HG03159 (cell line): Measurements from ENCODE around the gene CA4.
"Not testable (repeated sequence)": the region's sequence is repeated elsewhere in the genome, so short reads cannot be mapped to it uniquely, and the experiment has no call there.

ENCODE experiments used
- ATAC-seq: cut with Tn5 transposase; IDR thresholded peaks from one replicate; pipeline ENCODE4 v1.9.1; 2021; ENCODE audit warnings: mild to moderate bottlenecking, moderate library complexity; ENCODE audit not compliant: unreplicated experiment

Gene CA4

GRCh38 chr17:60149691-60150582, at the start of gene CA4:
CA4 (plus strand) TSS chr17:60149973; CDS start chr17:60150035, 62 bp downstream.
- no peak for ATAC-seq

GRCh38 chr17:60100577-60100976, 49.2 kb upstream of the CA4 start:
- ATAC-seq: not testable (repeated sequence)

- not testable (repeated sequence) for ATAC-seq
Measured at GRCh38 chr17:60102015-60102631, 47.6 kb upstream of the CA4 start.

DNA sequence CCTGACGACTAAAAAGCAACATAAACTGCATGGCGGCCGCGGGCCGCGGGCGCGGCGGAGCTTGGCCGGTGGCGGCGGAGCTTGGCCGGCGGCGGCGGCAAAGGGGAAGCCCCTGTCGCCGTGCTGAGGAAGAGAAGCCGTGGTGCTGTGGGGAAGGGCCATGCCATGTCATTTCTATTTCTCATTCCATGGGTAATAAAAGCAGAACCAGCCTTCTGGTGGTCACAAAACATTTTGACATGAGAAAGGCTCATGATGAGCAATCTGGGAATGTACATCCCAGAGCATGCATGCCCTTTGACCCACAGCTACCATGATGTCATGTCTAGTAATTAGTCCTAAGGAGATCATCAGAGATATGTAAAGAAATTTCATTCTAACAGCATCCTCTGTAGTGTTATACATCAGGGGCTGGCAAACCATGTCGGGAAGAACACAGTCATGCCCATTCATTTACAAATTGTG, 47.1 kb upstream of the CA4 start:
- ATAC-seq: no peak

DNA sequence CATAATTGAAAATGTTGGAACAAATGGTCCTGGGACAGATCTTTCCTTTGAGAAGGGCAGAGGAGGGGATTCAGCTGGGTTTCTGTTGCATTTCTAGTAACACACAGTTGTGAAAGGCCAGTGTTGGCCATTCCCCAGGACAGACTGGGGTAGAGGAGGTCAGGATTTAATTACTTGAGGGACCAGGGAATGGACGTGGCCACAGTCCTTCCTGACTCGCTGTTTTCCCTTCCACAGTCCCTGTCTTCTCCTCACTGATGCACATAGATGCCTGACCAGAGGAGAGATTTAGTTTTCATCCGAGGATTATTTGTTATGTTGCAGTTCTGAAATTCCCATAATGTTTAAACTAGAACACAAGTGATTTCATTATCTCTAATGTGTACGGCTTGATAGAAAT, 45.8 kb upstream of the CA4 start:
- no peak for ATAC-seq

GRCh38 chr17:60106340-60107059, 43.3 kb upstream of the CA4 start:
- no peak for ATAC-seq

- no peak for ATAC-seq
Measured at GRCh38 chr17:60107526-60108257, 42.1 kb upstream of the CA4 start.

GRCh38 chr17:60108309-60108708, 41.5 kb upstream of the CA4 start:
- not testable (repeated sequence) for ATAC-seq

GRCh38 chr17:60108712-60109111, 41.1 kb upstream of the CA4 start:
- ATAC-seq: no peak

DNA sequence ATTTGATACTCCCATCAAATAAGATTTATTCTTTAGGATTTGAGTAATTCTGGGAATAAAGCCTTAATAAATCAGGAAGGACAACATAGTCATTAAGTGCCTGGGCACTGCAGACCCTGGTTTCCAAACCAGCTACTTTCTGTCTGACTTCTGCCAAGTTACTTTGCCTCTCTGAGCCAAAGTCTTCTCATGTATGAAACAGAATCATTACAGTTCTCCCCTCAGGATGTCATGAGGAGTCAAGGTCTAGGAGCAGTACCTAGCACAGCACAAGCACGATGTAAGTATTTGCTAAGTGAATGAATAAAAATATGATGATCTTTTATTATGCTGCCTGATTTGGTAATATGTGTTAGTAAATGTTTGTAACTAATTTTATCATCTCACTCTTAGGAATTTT, 40.6 kb upstream of the CA4 start:
- ATAC-seq: no peak

- ATAC-seq: no peak
Measured at GRCh38 chr17:60110586-60110985, 39.2 kb upstream of the CA4 start.

DNA sequence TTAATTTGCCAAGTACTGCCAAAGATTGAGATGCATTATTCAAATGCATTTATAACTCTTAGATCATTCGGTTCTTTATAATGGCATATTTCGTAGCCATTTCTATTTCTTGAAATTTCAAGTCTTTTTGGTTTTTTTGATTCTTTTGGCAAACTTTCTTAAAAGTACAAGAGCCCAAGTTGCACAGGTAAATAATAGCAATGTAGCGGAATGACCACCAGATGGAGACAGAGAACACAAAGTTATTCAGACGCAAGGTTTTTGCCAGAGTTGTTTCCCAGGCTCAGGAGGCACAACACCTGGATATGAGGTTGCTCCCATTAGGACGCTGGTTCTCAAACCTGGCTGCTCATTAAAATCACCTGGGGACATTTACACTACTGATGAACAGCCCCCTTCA, 38.1 kb upstream of the CA4 start:
- not testable (repeated sequence) for ATAC-seq

- not testable (repeated sequence) for ATAC-seq
Measured at GRCh38 chr17:60115364-60115763, 34.4 kb upstream of the CA4 start.

DNA sequence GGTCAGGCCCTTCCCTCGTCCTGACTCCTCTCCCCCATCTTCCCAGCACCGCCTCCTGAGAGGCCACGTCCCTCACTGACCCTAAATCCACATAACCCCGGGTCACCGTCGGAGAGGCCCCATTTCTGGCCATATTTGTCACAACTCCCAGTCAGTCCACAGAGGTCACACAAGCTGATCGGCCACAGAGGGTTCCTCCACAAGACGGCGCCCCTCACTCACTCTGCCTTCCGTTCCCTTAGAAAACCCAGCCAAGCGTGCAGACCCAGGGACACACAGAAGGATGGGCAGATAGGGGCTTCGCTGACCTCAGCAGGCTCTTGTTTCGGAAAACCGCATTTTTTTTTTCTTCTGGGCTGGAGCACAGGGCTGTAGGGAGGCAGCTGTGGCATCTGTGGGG, 33.6 kb upstream of the CA4 start:
- ATAC-seq: not testable (repeated sequence)

- ATAC-seq: not testable (repeated sequence)
Measured at GRCh38 chr17:60119162-60119561, 30.6 kb upstream of the CA4 start.

DNA sequence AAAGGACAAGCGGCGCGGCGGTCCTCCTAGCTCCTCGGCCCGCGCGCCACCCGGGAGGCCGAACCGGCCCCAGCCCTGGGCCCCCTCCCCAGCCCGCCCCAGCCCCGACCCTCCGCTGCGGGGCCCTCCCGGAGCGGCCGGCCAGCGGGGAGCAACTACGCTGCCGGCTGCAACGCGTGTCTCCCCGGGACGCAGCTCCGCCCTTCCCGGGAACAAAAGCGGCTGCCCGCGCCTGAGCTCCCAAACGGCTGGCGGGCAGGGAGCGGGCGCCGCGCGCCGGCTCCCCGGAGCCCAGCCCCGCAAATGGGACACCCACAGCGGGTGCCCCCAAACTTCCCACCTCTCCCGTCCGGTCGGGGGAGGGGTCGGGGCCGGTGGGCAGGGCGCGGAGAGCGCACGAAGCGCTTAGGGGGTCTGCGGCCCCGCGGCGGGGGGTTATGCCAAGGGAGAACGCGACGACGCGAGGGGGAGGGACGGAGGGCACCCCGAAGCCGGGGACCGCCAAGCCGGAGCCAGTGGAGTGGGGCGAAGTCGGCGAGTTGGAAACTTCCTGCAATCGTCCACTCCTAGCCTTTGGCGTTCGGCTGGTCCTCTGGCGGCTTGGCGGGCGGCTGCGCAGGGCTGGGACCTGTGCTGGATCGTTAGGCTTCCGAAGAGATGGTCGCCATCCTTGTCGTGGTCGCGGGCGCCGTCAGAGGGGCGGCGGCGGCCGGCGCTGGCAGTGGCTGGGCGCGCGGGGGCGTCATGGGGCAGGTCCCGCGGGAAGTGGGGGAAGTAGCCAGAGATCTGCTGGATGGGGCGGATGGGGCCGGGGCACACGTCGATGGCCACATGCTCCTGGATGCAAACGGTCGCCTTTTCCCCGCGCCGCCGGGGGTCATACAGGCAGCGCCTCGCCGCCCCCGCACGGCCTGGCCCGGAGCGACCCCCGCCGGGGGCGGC, 29.7 kb upstream of the CA4 start:
- ATAC-seq: not testable (repeated sequence)

DNA sequence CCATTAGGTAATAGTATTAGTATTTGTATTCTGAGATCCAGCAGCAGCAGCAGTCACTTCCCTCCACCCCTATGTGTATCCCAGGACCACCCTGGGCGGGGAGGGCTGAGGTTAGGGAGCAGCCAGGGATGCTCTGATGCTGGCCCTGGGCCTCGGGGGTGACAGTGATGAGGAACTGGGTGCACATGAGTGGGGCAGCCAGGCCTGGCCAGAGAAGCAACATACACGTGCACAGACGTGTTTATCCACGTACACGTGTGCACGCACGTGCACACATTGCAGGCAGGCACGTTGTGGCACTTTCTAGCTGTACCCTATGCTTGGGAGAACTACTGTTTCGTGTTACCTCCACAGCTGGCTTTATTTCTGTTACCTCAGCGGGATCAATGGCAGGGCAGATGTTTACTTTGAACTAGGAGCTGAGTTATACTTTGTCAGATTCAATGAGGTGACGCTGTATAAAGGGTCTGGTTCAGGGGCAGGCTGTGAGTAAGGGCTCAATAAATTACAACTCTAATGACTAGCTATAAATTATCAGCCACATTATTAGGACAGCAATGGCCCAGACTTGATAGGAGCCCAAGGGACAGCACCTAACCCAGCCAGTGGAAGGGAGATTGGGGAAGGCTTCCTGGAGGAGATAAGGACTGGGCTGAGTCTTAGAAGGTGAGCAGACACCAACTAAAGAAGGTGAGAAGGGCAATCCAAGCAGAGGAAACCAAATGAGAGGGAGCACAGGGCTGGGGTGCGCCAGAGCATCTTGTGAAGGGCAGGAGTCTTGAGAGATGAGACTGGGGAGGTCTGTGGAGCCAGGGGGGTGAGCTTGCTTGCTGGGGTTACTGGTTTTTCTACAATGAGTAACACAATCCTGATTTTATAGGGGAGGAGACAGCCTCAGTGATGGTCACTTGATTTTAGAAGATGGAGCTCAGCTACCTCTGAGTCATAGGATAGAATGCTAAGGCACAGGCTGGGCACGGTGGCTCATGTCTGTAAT, 22.4 kb upstream of the CA4 start:
- ATAC-seq: no peak

DNA sequence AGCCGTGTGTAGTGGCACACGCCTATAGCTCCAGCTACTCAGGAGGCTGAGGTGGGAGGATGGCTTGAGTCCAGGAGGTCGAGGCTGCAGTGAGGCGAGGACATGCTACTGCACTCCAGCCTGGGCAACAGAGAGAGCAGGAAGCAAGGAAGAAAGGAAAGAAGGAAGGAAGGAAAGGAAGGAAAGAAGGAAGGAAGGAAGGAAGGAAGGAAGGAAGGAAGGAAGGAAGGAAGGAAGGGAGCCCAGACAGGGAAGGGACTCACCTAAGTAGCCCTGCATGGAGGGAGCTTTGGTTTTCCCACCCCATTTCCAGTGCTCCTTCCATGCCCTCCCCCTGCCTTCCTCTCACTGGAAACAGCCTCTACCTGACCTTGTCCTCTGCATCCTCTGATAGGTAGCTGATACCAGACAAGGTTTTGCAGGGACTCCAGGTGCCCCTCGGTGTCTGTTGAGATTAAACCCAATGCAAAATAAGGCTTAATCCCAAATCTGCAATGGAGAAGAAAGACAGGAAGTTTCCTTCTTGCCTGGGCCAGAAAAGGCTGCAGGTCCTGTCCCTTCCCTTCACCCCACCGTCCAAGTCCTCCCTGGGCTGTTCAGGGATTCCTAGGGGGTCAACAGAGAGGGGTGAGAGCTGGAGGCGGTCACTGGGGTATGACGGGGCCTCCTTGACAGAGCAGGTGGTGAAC, 21.5 kb upstream of the CA4 start:
- ATAC-seq: no peak
